Choroid plexus epithelial cell (primary cell): ENCODE results near the gene MAG.

Experiments
- DNase-seq: peaks from one replicate; pipeline ENCODE4 v3.0.0-alpha.2; 2010; ENCODE audit warnings: low read depth
- H3K4me3 ChIP-seq: 2 replicates; pipeline ENCODE4 v1.5.1; 2011; ENCODE audit warnings: low read depth, mild to moderate bottlenecking, control low read depth, low read length, moderate library complexity
- CTCF ChIP-seq: conservative IDR thresholded peaks from 2 replicates; pipeline ENCODE4 v1.5.1; 2011; ENCODE audit warnings: low read depth, mild to moderate bottlenecking, control low read depth, inconsistent platforms, low read length, moderate library complexity

MAG gene

GRCh38 chr19:35360880-35361420, 69.0 kb downstream of the MAG start:
- H3K4me3 ChIP-seq, result no peak overlapping the region
- TF ChIP-seq CTCF, result no peak
- no peak for DNase-seq

- no peak for DNase-seq
- no peak for TF ChIP-seq CTCF
- H3K4me3 ChIP-seq, result no peak overlapping the region
Observed at GRCh38 chr19:35362261-35363000, 70.5 kb downstream of the MAG start.

- no peak for DNase-seq
- no peak for TF ChIP-seq CTCF
- H3K4me3 ChIP-seq, result no peak overlapping the region
Observed at GRCh38 chr19:35363001-35363590, 71.1 kb downstream of the MAG start.
